Measurements from ENCODE around the gene SORCS2.

- TF ChIP-seq, protein P1, sequence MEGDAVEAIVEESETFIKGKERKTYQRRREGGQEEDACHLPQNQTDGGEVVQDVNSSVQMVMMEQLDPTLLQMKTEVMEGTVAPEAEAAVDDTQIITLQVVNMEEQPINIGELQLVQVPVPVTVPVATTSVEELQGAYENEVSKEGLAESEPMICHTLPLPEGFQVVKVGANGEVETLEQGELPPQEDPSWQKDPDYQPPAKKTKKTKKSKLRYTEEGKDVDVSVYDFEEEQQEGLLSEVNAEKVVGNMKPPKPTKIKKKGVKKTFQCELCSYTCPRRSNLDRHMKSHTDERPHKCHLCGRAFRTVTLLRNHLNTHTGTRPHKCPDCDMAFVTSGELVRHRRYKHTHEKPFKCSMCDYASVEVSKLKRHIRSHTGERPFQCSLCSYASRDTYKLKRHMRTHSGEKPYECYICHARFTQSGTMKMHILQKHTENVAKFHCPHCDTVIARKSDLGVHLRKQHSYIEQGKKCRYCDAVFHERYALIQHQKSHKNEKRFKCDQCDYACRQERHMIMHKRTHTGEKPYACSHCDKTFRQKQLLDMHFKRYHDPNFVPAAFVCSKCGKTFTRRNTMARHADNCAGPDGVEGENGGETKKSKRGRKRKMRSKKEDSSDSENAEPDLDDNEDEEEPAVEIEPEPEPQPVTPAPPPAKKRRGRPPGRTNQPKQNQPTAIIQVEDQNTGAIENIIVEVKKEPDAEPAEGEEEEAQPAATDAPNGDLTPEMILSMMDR (IDR thresholded peaks at IDR 0.05), result no peak
- no peak for TF ChIP-seq POLR2A (IDR thresholded peaks at IDR 0.05)
These were observed 149.3 kb downstream of the SORCS2 start for GRCh38 chr4:7341491-7342222.
